Measurements from ENCODE around the gene MT1H.

MT1H gene

DNA sequence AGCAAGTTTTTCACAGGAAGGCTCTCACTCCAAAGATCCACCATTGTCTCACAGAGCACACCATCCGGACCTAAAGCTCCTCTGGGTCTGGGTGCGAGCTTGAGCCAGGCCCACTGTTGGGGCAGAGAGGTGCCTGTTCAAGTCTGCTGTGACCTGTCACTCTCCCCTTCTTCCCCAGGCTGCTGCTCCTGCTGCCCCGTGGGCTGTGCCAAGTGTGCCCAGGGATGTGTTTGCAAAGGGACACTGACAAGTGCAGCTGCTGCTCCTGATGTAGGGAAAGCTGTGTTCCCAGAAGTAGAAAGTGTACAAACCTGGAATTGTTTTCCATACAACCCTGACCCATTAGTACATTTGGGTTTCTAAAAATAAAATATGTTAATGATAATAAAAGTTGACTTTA lies 7.9 kb downstream of the MT1H start:
- Histone ChIP-seq H4K20me1 (ENCODE audit: insufficient read depth, low read length) (no peaks in the 10 kb centered on the region), H3K9me2 (ENCODE audit: low read depth, low read length) (no peaks in the 10 kb centered on the region), H3K27me3 (ENCODE audit: insufficient read depth, low read length) (peaks cover 4% of the 10 kb centered on the region; the same call in 1 of the 2 replicates), H2AFZ (ENCODE audit: low read length) (no peak overlapping the region), H3K9ac (ENCODE audit: low read length) (no peak overlapping the region), H3F3A (ENCODE audit: insufficient read depth, low read length) (no peaks in the 10 kb centered on the region), H3K36me3 (ENCODE audit: insufficient read depth, low read length) (no peaks in the 10 kb centered on the region), H3K4me1 (ENCODE audit: insufficient read depth, low read length, severe bottlenecking) (peaks cover 6% of the 10 kb centered on the region), H3K4me3 (ENCODE audit: low read depth, low read length, poor library complexity, severe bottlenecking) (no peak overlapping the region), H3K27ac (ENCODE audit: low read depth, low read length, poor library complexity, severe bottlenecking) (no peak overlapping the region), H3K79me2 (ENCODE audit: insufficient read depth, low read length) (no peaks in the 10 kb centered on the region), H3K9me3 (ENCODE audit: low read length) (no peaks in the 10 kb centered on the region), H3K4me2 (ENCODE audit: low read length) (no peak overlapping the region)
- TF ChIP-seq, protein P1, sequence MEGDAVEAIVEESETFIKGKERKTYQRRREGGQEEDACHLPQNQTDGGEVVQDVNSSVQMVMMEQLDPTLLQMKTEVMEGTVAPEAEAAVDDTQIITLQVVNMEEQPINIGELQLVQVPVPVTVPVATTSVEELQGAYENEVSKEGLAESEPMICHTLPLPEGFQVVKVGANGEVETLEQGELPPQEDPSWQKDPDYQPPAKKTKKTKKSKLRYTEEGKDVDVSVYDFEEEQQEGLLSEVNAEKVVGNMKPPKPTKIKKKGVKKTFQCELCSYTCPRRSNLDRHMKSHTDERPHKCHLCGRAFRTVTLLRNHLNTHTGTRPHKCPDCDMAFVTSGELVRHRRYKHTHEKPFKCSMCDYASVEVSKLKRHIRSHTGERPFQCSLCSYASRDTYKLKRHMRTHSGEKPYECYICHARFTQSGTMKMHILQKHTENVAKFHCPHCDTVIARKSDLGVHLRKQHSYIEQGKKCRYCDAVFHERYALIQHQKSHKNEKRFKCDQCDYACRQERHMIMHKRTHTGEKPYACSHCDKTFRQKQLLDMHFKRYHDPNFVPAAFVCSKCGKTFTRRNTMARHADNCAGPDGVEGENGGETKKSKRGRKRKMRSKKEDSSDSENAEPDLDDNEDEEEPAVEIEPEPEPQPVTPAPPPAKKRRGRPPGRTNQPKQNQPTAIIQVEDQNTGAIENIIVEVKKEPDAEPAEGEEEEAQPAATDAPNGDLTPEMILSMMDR (IDR thresholded peaks at IDR 0.05; ENCODE audit: low read length), result no peak
- no peak for TF ChIP-seq EZH2 (IDR thresholded peaks at IDR 0.05; ENCODE audit: borderline replicate concordance, low read length)

DNA sequence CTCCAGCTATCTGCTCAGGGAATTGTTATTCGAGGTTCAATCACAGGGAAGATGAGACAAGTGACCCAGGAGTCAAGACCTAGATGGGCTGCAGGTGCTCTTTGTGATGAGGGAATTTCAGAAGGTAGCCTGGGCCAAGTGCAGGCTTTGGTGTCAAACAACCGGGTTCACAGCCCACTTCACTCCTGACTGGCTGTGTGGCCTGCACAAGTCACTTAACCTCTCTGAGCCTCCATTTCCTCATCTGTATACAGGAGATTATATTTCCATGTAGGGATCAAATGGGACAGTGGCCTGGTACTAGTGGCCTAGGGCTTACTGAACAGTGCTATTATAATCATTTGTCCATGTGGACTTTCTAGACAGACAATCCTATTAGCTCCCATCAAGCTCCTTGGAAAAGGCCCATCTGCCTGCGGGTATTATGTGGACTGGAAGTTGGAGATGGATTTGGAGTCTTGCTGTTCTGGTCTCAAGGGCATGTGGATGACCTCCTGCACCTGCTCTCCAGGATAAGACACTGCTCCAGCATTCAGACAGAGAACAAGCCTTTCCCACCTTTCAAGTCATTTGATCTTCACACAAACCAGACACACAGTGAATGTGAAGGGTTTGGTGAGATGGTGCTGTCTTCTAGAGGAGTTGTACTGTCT lies 9.6 kb downstream of the MT1H start:
- Histone ChIP-seq H3K4me3 (ENCODE audit: low read depth, low read length, poor library complexity, severe bottlenecking) (no peak overlapping the region), H4K20me1 (ENCODE audit: insufficient read depth, low read length) (no peaks in the 10 kb centered on the region), H3K36me3 (ENCODE audit: insufficient read depth, low read length) (no peaks in the 10 kb centered on the region), H3K27me3 (ENCODE audit: insufficient read depth, low read length) (peaks cover 4% of the 10 kb centered on the region; the same call in 1 of the 2 replicates), H3K79me2 (ENCODE audit: insufficient read depth, low read length) (no peaks in the 10 kb centered on the region), H3K9ac (ENCODE audit: low read length) (no peak overlapping the region), H3K9me3 (ENCODE audit: low read length) (no peaks in the 10 kb centered on the region), H2AFZ (ENCODE audit: low read length) (no peak overlapping the region), H3K9me2 (ENCODE audit: low read depth, low read length) (no peaks in the 10 kb centered on the region), H3K4me1 (ENCODE audit: insufficient read depth, low read length, severe bottlenecking) (peaks cover 12% of the 10 kb centered on the region), H3K4me2 (ENCODE audit: low read length) (no peak overlapping the region), H3K27ac (ENCODE audit: low read depth, low read length, poor library complexity, severe bottlenecking) (no peak overlapping the region), H3F3A (ENCODE audit: insufficient read depth, low read length) (no peaks in the 10 kb centered on the region)
- TF ChIP-seq EZH2 (IDR thresholded peaks at IDR 0.05; ENCODE audit: borderline replicate concordance, low read length), result no peak
- TF ChIP-seq, protein P1 (IDR thresholded peaks at IDR 0.05; ENCODE audit: low read length), result no peak

- H3K27me3 ChIP-seq (ENCODE audit: insufficient read depth, low read length), result peaks cover 4% of the 10 kb centered on the region; the same call in 1 of the 2 replicates
- H3K9me3 ChIP-seq (ENCODE audit: low read length), result no peaks in the 10 kb centered on the region
- H3K4me1 ChIP-seq (ENCODE audit: insufficient read depth, low read length, severe bottlenecking), result peaks cover 12% of the 10 kb centered on the region
- no peaks in the 10 kb centered on the region for H3K9me2 ChIP-seq (ENCODE audit: low read depth, low read length)
- H3F3A ChIP-seq (ENCODE audit: insufficient read depth, low read length), result no peaks in the 10 kb centered on the region
- TF ChIP-seq, protein P1 (IDR thresholded peaks at IDR 0.05; ENCODE audit: low read length), result no peak
- no peak for TF ChIP-seq EZH2 (IDR thresholded peaks at IDR 0.05; ENCODE audit: borderline replicate concordance, low read length)
- no peak overlapping the region for H3K4me3 ChIP-seq (ENCODE audit: low read depth, low read length, poor library complexity, severe bottlenecking)
- H3K4me2 ChIP-seq (ENCODE audit: low read length), result no peak overlapping the region
- H3K79me2 ChIP-seq (ENCODE audit: insufficient read depth, low read length), result no peaks in the 10 kb centered on the region
- no peak overlapping the region for H3K9ac ChIP-seq (ENCODE audit: low read length)
- H3K36me3 ChIP-seq (ENCODE audit: insufficient read depth, low read length), result no peaks in the 10 kb centered on the region
- no peaks in the 10 kb centered on the region for H4K20me1 ChIP-seq (ENCODE audit: insufficient read depth, low read length)
- H3K27ac ChIP-seq (ENCODE audit: low read depth, low read length, poor library complexity, severe bottlenecking), result no peak overlapping the region
- H2AFZ ChIP-seq (ENCODE audit: low read length), result no peak overlapping the region
Measured at GRCh38 chr16:56679818-56680217, 10.2 kb downstream of the MT1H start.
